ENCODE results near the gene APCDD1L.

The APCDD1L gene

GRCh38 chr20:58494923-58495622 lies 20.1 kb downstream of the APCDD1L start:
- TF ChIP-seq, protein P1, sequence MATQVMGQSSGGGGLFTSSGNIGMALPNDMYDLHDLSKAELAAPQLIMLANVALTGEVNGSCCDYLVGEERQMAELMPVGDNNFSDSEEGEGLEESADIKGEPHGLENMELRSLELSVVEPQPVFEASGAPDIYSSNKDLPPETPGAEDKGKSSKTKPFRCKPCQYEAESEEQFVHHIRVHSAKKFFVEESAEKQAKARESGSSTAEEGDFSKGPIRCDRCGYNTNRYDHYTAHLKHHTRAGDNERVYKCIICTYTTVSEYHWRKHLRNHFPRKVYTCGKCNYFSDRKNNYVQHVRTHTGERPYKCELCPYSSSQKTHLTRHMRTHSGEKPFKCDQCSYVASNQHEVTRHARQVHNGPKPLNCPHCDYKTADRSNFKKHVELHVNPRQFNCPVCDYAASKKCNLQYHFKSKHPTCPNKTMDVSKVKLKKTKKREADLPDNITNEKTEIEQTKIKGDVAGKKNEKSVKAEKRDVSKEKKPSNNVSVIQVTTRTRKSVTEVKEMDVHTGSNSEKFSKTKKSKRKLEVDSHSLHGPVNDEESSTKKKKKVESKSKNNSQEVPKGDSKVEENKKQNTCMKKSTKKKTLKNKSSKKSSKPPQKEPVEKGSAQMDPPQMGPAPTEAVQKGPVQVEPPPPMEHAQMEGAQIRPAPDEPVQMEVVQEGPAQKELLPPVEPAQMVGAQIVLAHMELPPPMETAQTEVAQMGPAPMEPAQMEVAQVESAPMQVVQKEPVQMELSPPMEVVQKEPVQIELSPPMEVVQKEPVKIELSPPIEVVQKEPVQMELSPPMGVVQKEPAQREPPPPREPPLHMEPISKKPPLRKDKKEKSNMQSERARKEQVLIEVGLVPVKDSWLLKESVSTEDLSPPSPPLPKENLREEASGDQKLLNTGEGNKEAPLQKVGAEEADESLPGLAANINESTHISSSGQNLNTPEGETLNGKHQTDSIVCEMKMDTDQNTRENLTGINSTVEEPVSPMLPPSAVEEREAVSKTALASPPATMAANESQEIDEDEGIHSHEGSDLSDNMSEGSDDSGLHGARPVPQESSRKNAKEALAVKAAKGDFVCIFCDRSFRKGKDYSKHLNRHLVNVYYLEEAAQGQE (IDR thresholded peaks at IDR 0.05; ENCODE audit: insufficient read depth in 1 of 2, low read depth in 2 of 2, low read length in 2 of 2): no peak
- TF ChIP-seq TAF1 (IDR thresholded peaks at IDR 0.05; ENCODE audit: borderline replicate concordance, insufficient read depth, low read length) (no peak), FOXP2 (optimal IDR thresholded peaks at IDR 0.05; ENCODE audit: borderline replicate concordance, extremely low read depth, extremely low read length, insufficient read depth) (no peak), POLR2AphosphoS5 (IDR thresholded peaks at IDR 0.05; ENCODE audit: low read depth, low read length) (no peak), SIN3A (IDR thresholded peaks at IDR 0.05; ENCODE audit: borderline replicate concordance, insufficient read depth, low read length) (no peak)

DNA sequence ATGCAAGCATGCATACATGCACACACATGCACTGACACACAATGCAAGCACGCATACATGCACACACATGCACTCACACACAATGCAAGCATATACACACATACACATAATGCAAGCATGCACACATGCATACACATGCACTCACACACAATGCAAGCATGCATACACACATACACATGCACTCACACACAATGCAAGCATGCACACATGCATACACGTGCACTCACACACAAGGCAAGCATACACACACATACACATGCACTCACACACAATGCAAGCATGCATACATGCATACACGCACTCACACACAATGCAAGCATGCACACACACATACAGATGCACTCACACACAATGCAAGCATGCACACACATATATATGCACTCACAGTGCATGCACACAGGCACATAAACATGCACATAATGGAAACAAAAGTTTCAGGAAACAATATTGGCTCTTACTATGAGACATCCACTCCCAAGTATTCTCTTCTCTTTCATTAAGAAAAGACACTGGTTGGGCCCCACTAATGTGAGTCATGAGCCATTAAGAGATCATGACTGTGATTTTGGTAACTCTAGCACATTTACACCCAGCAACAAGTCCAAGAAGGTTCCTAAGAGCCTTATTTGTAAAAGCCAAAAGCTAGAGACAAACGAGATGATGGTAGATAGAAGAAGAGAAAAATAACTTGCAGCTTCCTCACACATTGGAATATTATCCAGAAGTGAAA lies 22.2 kb downstream of the APCDD1L start:
- TF ChIP-seq SIN3A (IDR thresholded peaks at IDR 0.05; ENCODE audit: borderline replicate concordance, insufficient read depth, low read length) (no peak), POLR2AphosphoS5 (IDR thresholded peaks at IDR 0.05; ENCODE audit: low read depth, low read length) (no peak), TAF1 (IDR thresholded peaks at IDR 0.05; ENCODE audit: borderline replicate concordance, insufficient read depth, low read length) (no peak), FOXP2 (optimal IDR thresholded peaks at IDR 0.05; ENCODE audit: borderline replicate concordance, extremely low read depth, extremely low read length, insufficient read depth) (no peak)
- TF ChIP-seq, protein P1 (IDR thresholded peaks at IDR 0.05; ENCODE audit: insufficient read depth in 1 of 2, low read depth in 2 of 2, low read length in 2 of 2): no peak

GRCh38 chr20:58492074-58492718 lies 23.0 kb downstream of the APCDD1L start:
- TF ChIP-seq POLR2AphosphoS5 (IDR thresholded peaks at IDR 0.05; ENCODE audit: low read depth, low read length): no peak
- TF ChIP-seq FOXP2 (optimal IDR thresholded peaks at IDR 0.05; ENCODE audit: borderline replicate concordance, extremely low read depth, extremely low read length, insufficient read depth): no peak

DNA sequence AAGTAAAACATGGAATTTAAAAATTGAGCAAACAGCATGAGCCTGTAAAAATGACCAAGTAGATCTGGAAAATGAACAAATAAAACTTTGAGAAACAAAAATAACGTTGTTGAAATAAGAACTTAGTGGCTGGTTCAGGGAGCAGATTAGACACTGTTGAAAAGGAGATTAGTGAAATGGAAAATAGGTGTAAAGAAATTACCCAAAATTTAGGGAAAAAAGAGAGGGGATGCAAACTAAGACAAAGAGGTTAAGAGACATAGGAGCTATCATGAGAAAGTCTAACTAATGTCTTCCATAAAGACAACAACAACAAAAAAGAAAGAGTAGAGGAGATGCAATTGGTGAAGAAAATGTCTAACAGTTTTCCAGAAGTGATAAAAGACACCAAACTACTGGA lies 29.0 kb downstream of the APCDD1L start:
- TF ChIP-seq TAF1 (IDR thresholded peaks at IDR 0.05; ENCODE audit: borderline replicate concordance, insufficient read depth, low read length): no peak
- TF ChIP-seq POLR2AphosphoS5 (IDR thresholded peaks at IDR 0.05; ENCODE audit: low read depth, low read length): no peak
- TF ChIP-seq, protein P1 (IDR thresholded peaks at IDR 0.05; ENCODE audit: insufficient read depth in 1 of 2, low read depth in 2 of 2, low read length in 2 of 2): no peak
- TF ChIP-seq SIN3A (IDR thresholded peaks at IDR 0.05; ENCODE audit: borderline replicate concordance, insufficient read depth, low read length): no peak
- TF ChIP-seq FOXP2 (optimal IDR thresholded peaks at IDR 0.05; ENCODE audit: borderline replicate concordance, extremely low read depth, extremely low read length, insufficient read depth): no peak

DNA sequence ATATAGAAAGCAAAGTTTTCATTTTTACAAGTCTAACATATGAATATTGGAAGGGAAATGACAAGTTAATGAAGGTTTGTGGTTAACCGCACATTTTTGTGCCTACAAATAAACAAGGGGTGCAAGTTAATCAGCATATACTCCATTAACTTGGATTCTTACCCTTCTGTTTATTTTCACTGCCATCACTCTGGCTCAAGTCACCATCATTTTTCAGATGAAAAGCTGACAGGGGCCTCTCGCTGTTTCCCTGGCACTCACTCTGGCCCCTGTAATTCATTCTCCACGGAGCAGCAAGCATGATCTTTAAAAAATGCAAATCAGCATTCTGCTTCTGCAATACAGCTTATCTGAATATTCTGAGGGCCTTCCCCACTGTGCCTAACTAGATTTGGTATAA lies 29.8 kb downstream of the APCDD1L start:
- no peak for TF ChIP-seq POLR2AphosphoS5 (IDR thresholded peaks at IDR 0.05; ENCODE audit: low read depth, low read length)
- TF ChIP-seq FOXP2 (optimal IDR thresholded peaks at IDR 0.05; ENCODE audit: borderline replicate concordance, extremely low read depth, extremely low read length, insufficient read depth): no peak
- TF ChIP-seq, protein P1 (IDR thresholded peaks at IDR 0.05; ENCODE audit: insufficient read depth in 1 of 2, low read depth in 2 of 2, low read length in 2 of 2): no peak
- no peak for TF ChIP-seq TAF1 (IDR thresholded peaks at IDR 0.05; ENCODE audit: borderline replicate concordance, insufficient read depth, low read length)
- TF ChIP-seq SIN3A (IDR thresholded peaks at IDR 0.05; ENCODE audit: borderline replicate concordance, insufficient read depth, low read length): no peak

Measured in PFSK-1 (cell line).